GM19463 (cell line): ENCODE data around the gene MYL4.
"Not testable (repeated sequence)": the region's sequence is repeated elsewhere in the genome, so short reads cannot be mapped to it uniquely, and the experiment has no call there.

Experiments
- ATAC-seq: cut with Tn5 transposase; IDR thresholded peaks from one replicate; pipeline ENCODE4 v1.9.1; 2021; ENCODE audit warnings: mild to moderate bottlenecking, moderate library complexity; ENCODE audit not compliant: unreplicated experiment

The MYL4 gene

GRCh38 chr17:47219621-47220475 is 10.7 kb downstream of the MYL4 start:
- no peak for ATAC-seq

- ATAC-seq: no peak
Observed at GRCh38 chr17:47220531-47220999, 11.4 kb downstream of the MYL4 start.

- no peak for ATAC-seq
Observed at GRCh38 chr17:47221154-47221553, 12.0 kb downstream of the MYL4 start.

GRCh38 chr17:47222047-47222446 is 12.9 kb downstream of the MYL4 start:
- no peak for ATAC-seq

GRCh38 chr17:47223007-47223406 is 13.9 kb downstream of the MYL4 start:
- no peak for ATAC-seq

GRCh38 chr17:47223460-47223859 is 14.3 kb downstream of the MYL4 start:
- ATAC-seq: no peak

- not testable (repeated sequence) for ATAC-seq
Observed at GRCh38 chr17:47224077-47224476, 14.9 kb downstream of the MYL4 start.

- no peak for ATAC-seq
Observed at GRCh38 chr17:47224966-47225365, 15.8 kb downstream of the MYL4 start.

- ATAC-seq: no peak
Observed at GRCh38 chr17:47225436-47225858, 16.3 kb downstream of the MYL4 start.

- no peak for ATAC-seq
Observed at GRCh38 chr17:47225911-47226688, 17.0 kb downstream of the MYL4 start.

GRCh38 chr17:47227862-47228261 is 18.7 kb downstream of the MYL4 start:
- ATAC-seq: no peak

- ATAC-seq: no peak
Observed at GRCh38 chr17:47229535-47230443, 20.6 kb downstream of the MYL4 start.

- ATAC-seq: no peak
Observed at GRCh38 chr17:47230864-47231263, 21.7 kb downstream of the MYL4 start.

- no peak for ATAC-seq
Observed at GRCh38 chr17:47231334-47231733, 22.2 kb downstream of the MYL4 start.

GRCh38 chr17:47231866-47232265 is 22.7 kb downstream of the MYL4 start:
- ATAC-seq: no peak

- no peak for ATAC-seq
Observed at GRCh38 chr17:47232465-47232864, 23.3 kb downstream of the MYL4 start.

GRCh38 chr17:47235506-47235905 is 26.4 kb downstream of the MYL4 start:
- no peak for ATAC-seq

GRCh38 chr17:47235923-47236322 is 26.8 kb downstream of the MYL4 start:
- no peak for ATAC-seq

GRCh38 chr17:47237841-47238240 is 28.7 kb downstream of the MYL4 start:
- ATAC-seq: no peak

GRCh38 chr17:47238321-47239010 is 29.3 kb downstream of the MYL4 start:
- no peak for ATAC-seq
